ENCODE results near the gene NDFIP1. TPM values are rescaled to one million over a fixed set of nuclear protein-coding genes. Genes with fewer than 3 reads are reported as not detected.

The NDFIP1 gene
- total RNA-seq, 4 donors from 2014 or later, result 60.4 to 73.6 (median 64.6) TPM

GRCh38 chr5:142100307-142100706 lies 8.3 kb upstream of the NDFIP1 start:
- TF ChIP-seq CTCF (IDR thresholded peaks at IDR 0.05), result no peak
- DNase-seq (ENCODE audit: low spot score) (no peak), ATAC-seq (ENCODE audit: low FRiP score) (no peak)

GRCh38 chr5:142102980-142103740 lies 5.4 kb upstream of the NDFIP1 start:
- ATAC-seq (ENCODE audit: low FRiP score) (no peak), DNase-seq (ENCODE audit: low spot score) (no peak)
- TF ChIP-seq CTCF (IDR thresholded peaks at IDR 0.05), result no peak

GRCh38 chr5:142104491-142104890 lies 4.1 kb upstream of the NDFIP1 start:
- DNase-seq (ENCODE audit: low spot score), result no peak
- no peak for TF ChIP-seq CTCF (IDR thresholded peaks at IDR 0.05)
- no peak for ATAC-seq (ENCODE audit: low FRiP score)

- no peak for TF ChIP-seq CTCF (IDR thresholded peaks at IDR 0.05)
- DNase-seq (ENCODE audit: low spot score) (no peak), ATAC-seq (ENCODE audit: low FRiP score) (peak; percentile 63)
These were observed 2.5 kb upstream of the NDFIP1 start for GRCh38 chr5:142106061-142106460.

GRCh38 chr5:142107036-142107735 lies 1.4 kb upstream of the NDFIP1 start:
- no peak for ATAC-seq (ENCODE audit: low FRiP score)
- DNase-seq (ENCODE audit: low spot score), result no peak
- TF ChIP-seq CTCF (IDR thresholded peaks at IDR 0.05), result no peak

GRCh38 chr5:142107736-142108431 lies 695 bp upstream of the NDFIP1 start:
- DNase-seq (ENCODE audit: low spot score) (no peak), ATAC-seq (ENCODE audit: low FRiP score) (no peak)
- TF ChIP-seq CTCF (IDR thresholded peaks at IDR 0.05), result no peak
